ENCODE measurements around the gene TSC22D1. TPM values are rescaled to one million over a fixed set of nuclear protein-coding genes. Genes with fewer than 3 reads are reported as not detected.

The TSC22D1 gene
- total RNA-seq, 1 donor = 94.5 TPM

DNA sequence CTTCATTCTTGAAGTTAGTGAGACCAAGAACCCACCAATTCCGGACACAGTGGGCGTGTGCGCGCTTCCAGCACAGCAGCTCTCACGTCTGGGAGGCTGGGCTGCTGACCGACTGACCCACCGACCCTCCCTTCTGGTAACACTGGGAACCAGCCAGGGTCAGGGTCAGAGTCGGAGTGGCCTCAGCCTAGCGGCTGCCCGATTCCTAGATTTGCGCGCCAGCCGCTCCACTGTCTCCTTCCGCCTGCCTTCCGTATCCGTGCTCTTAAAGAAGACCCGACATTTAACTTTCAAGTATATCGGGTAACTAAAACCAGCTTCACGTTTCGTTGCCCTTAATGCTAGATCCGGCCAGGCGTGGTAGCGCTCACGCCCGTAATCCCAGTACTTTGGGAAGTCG lies 161.4 kb downstream of the TSC22D1 start:
- H3K4me3 ChIP-seq (ENCODE audit: low read depth, low read length) = no peak overlapping the region
- DNase-seq (ENCODE audit: low read depth) = no peak
- TF ChIP-seq, protein P1, sequence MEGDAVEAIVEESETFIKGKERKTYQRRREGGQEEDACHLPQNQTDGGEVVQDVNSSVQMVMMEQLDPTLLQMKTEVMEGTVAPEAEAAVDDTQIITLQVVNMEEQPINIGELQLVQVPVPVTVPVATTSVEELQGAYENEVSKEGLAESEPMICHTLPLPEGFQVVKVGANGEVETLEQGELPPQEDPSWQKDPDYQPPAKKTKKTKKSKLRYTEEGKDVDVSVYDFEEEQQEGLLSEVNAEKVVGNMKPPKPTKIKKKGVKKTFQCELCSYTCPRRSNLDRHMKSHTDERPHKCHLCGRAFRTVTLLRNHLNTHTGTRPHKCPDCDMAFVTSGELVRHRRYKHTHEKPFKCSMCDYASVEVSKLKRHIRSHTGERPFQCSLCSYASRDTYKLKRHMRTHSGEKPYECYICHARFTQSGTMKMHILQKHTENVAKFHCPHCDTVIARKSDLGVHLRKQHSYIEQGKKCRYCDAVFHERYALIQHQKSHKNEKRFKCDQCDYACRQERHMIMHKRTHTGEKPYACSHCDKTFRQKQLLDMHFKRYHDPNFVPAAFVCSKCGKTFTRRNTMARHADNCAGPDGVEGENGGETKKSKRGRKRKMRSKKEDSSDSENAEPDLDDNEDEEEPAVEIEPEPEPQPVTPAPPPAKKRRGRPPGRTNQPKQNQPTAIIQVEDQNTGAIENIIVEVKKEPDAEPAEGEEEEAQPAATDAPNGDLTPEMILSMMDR (IDR thresholded peaks at IDR 0.05; ENCODE audit: insufficient read depth, low read length) = no peak

DNA sequence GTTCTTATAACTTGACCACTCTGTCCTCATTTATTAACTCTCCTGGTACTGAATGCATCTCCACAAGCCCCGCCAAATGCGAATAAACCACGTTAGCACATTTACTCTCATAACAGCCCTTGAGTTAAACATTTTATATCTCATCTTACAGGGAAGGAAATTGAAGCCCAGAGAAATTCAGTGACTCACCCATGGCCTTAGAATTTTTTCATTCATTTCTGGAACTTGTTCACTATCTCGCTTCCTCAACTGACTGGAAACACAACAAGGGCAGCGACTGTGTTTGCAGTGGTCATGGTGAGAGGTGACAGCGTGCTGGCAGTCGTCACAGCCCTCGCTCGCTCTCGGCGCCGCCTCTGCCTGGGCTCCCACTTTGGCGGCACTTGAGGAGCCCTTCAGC lies 163.0 kb downstream of the TSC22D1 start:
- no peak overlapping the region for H3K4me3 ChIP-seq (ENCODE audit: low read depth, low read length)
- TF ChIP-seq, protein P1 (IDR thresholded peaks at IDR 0.05; ENCODE audit: insufficient read depth, low read length) = no peak
- DNase-seq (ENCODE audit: low read depth) = no peak

DNA sequence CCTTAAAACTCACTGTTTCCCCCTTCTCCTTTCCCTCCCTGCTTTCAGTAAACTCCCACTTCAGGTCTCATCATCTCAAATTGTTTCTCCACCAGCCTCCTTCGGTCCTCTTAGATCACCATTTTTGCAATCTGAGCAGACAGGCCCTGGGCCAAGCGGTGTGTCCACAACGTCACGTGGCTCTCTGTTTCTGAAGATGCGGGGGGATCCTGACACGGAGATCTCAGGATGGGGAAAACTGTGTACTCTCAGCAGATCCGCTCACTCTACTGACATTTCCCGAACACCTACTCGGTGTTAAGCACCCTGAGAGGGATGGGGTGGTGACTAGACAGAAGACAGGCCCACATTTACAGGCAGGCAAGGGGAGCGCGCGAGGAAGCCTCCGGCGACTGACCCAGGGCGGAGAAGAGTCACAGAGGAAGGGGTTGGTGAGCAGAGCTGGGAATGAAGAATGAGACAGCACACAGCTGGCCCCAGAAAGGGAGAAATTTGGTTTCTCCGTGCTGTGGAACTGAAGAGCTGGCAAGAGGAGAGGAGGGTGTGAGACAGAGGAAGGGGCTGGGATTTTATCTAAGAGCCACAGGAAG lies 163.7 kb downstream of the TSC22D1 start:
- TF ChIP-seq, protein P1 (IDR thresholded peaks at IDR 0.05; ENCODE audit: insufficient read depth, low read length) = no peak
- no peak for DNase-seq (ENCODE audit: low read depth)
- no peak overlapping the region for H3K4me3 ChIP-seq (ENCODE audit: low read depth, low read length)

DNA sequence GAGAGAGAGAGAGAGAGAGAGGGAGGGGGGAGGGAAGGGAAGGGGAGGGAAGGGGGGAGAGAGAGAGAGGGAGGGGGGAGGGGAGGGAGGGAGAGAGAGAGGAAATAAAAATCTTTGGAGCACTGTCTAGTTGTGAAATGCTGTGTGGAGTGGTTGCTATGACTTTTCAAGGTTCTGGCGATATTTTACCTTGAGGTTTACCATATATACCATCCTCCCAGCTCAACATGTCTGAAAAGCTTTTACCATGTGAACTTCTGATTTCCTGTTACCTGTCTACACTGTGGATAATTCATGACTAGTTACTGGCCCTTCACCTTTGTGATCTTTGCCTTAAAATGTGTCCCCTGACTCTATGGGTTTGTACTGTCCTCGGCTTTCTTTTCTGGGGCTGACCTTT lies 164.3 kb downstream of the TSC22D1 start:
- DNase-seq (ENCODE audit: low read depth) = no peak
- no peak overlapping the region for H3K4me3 ChIP-seq (ENCODE audit: low read depth, low read length)
- TF ChIP-seq, protein P1 (IDR thresholded peaks at IDR 0.05; ENCODE audit: insufficient read depth, low read length) = no peak

DNA sequence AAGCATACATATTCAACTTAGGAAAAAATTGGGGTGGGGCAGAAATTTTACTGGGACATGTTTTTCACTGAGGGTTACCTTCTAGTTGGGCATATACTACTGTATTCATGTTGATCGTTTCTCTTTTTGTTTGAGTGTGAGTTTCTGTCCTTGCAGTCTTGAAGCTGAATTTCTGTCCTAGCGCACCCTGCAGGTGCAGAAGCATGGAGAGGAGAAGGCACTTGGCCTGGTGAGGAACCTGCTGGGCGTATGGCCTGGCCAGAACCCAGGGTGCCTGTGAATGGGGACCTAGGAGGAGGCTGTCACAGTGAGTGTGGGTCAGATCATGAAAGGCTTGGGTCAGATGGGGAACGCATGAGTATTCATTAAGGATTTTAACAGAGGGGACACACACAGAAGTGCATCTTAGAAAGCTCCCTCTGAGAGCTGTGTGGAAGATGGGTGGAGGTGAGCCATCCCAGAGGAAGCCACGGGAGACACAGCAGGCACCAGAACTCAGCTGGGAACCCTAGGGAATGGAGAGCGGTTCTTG lies 165.7 kb downstream of the TSC22D1 start:
- no peak overlapping the region for H3K4me3 ChIP-seq (ENCODE audit: low read depth, low read length)
- TF ChIP-seq, protein P1 (IDR thresholded peaks at IDR 0.05; ENCODE audit: insufficient read depth, low read length) = no peak
- DNase-seq (ENCODE audit: low read depth) = no peak

DNA sequence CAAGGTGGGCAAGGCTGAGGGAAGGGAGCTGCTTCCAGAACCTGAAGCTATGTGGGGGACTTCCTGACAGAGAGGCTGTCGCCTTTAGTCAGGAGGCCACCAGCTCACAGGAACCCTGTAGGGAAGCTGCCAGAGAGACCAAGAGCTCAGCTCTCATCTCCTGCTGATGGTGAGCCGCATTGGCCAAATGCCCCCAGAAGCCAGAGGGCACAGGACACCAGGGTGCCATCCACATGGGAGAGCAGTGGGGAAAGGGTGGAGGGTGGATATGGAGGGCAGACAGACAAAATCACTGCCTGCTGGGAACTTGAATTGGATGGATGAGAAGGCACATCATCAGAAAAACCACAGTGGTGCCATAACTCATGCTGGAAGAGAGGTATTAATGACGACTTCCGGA lies 166.5 kb downstream of the TSC22D1 start:
- TF ChIP-seq, protein P1 (IDR thresholded peaks at IDR 0.05; ENCODE audit: insufficient read depth, low read length) = no peak
- no peak for DNase-seq (ENCODE audit: low read depth)
- no peak overlapping the region for H3K4me3 ChIP-seq (ENCODE audit: low read depth, low read length)

DNA sequence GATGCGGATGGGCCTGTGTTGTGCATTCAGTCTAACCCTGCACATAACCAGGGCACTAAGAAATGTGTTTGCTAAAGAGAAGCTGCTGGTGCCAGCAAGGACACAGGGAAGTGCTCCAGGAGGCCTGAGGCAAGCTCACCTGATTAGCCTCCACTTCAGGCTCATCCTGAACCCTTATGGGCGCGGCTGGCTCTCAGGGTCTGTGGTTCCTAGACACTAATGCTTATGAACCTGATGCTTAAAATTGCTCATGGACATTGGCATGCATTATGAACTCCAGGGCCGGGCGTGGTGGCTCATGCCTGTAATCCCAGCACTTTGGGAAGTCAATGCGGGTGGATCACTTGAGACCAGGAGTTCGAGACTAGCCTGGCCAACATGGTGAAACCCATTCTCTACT lies 168.2 kb downstream of the TSC22D1 start:
- TF ChIP-seq, protein P1 (IDR thresholded peaks at IDR 0.05; ENCODE audit: insufficient read depth, low read length) = no peak
- DNase-seq (ENCODE audit: low read depth) = no peak

More for the DNA sequence above, 168.2 kb downstream of the TSC22D1 start:
- no peak overlapping the region for H3K4me3 ChIP-seq (ENCODE audit: low read depth, low read length)
